ENCODE measurements around the gene USP22.
A peak's percentile ranks its signal among the peaks of the same experiment; 100 is the strongest.

The USP22 gene

GRCh38 chr17:21046216-21046615 is 3.4 kb upstream of the USP22 start:
- no peak for DNase-seq

GRCh38 chr17:21044971-21045370 is 2.2 kb upstream of the USP22 start:
- no peak for DNase-seq

DNA sequence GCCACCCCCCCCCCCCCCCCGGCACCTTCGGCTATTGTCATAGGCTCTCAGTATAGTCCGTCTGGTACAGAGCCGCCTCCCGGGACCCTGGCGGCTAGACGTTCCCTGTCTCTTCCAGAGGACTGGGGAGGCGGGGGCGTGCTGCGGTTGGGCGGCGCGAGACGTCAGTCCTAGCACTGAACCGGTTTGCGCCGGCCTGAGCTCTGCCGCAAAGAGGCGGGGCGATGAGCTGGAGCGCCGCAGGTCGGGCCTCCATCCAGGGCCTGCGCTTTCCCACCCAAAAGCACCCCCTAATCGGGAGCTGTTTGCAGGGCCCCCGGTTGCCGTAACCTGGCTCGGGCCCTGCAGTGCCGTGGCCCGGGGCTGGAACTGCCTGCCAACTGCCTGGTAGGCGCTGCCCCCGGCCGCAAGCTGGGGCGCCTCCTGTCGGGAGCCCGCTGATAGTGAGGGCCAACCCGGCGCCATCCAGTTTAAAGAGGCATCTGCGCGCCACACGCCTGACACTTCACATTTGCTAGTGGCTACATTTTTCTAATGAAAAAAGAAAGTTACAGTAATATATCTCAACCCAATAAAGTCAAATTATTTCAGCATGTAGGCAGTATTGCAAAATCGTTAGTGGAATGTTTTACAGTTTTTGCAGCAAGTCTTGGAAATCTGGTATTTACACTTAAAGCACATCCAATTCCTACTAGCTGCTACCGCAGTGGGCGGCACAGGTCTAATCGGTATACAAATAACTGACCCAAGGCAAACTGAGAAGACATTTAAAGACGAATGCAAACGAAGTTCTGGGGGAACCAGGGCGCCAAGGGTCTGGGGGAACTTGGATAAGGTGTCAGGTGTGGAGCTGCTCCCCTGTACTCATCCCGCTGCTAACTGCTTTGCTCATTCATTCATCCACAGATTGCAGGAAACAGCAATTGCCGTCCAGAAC is 753 bp upstream of the USP22 start:
- peak; percentile 99 for DNase-seq

- DNase-seq, result peak; percentile 84
These were observed 912 bp downstream of the USP22 start for GRCh38 chr17:21041741-21042457.

DNA sequence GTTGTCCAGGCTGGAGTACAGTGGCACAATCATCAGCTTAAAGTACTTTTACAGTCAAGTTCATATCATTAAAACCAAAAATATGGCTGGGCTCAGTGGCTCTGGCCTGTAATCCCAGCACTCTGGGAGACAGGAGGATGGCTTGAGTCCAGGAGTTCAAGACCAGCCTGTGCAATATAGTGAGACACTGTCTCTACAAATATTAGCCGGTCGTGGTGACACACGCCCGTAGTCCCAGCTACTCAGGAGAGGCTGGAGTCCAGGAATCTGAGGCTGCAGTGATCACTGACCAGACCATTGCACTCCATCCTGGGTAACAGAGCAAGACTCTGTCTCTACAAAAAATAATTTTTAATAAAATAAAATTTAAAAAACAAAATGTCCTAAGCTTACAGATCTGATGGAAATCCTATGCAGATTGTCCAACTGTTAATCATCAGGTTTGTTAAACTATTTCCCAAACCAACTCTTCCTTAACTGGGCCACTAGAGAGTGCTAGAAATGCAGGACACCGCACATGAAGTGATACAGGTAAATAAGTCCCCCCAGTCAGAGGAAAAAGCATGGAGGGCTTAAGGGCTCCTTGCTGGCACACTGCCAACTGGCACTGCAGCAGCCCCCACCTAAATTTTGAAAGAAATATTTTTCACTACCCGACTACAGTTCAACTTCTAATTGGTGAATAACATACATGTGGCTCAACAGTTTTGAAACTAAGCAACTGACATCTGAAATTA is 2.8 kb downstream of the USP22 start:
- DNase-seq, result peak; percentile 34

- no peak for DNase-seq
These were observed 5.6 kb downstream of the USP22 start for GRCh38 chr17:21037117-21037803.

DNA sequence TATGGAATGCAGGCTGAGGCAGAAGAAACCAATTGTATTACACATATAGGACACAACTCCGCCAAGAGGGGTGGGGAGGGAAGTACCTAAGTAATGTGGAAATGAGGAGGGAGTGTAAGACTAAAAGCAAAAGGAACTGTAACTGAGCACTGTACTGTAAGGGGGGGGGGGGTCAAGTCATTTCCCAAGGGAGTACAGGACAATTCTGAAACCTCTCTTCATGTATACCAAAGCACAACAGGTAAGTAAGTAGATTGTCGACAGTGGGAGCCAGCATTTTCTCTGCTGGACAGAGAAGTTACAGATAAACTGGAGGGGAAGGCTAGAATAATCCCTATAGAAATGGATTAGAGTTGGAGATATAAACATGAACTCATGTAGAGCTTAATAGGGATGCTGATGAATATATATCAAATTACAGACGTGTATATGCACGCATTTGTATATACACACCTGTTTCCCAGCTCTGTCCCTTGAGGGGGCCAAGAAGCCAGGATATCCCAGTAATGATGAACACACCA is 6.4 kb downstream of the USP22 start:
- DNase-seq, result no peak

DNA sequence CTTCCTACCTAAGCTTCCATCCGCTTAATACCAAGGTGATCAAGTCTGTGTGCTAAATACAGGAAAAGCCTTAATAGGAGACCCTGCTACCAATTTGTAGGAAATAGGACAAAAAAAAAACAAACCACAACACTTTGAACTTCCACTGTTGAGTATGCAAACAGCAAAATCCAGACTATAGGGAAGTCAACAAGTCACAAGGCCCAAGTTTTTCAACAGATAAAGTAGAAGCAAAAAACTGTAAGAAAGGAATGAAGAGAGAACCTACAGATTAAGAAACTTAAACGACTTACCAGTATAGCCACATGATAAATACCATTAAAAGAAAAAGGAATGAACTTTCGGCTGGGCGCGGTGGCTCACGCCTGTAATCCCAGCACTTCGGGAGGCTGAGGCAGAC is 7.4 kb downstream of the USP22 start:
- DNase-seq, result no peak

DNA sequence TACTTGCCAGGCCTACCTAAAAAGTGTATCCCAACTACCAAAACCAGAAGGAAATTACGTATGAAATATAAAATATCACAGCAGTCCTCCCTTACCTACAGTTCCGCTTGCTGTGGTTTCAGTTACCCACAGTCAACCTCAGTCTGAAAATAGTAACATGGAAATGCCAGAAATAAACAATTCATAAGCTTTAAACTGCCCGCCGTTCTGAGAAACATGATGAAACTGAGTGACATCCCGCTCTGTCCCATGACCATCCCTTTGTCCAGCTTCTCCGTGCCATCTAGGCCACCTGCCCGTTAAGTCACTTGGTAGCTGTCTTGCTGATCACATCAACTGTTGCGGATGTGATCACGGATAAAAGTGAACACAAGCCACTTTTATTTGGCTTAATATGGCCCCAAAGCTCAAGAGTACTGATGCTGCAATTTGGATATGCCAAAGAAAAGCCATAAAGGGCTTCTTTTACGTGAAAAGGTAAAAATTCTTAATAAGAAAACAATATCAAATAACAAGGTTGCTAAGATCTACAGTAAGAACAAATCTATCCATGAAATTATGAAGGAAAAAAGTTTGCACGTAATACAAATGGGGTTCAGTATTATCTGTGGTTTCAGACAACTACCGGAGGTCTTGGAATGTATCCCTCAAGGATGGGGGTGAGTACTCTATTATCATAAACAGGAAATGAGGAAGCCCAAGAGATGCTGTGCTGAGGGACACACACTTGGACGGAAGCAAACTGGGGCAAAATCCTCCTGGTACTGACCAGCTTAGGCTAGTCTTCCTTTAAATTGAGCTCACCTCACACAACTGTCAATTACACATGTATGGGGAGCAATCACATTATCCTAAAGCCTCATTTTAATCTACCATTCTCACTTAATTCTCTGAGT is 8.2 kb downstream of the USP22 start:
- DNase-seq, result no peak

- no peak for DNase-seq
These were observed 9.5 kb downstream of the USP22 start for GRCh38 chr17:21033350-21033749.

GRCh38 chr17:21031756-21032396 is 10.9 kb downstream of the USP22 start:
- no peak for DNase-seq

GRCh38 chr17:21030375-21030774 is 12.4 kb downstream of the USP22 start:
- no peak for DNase-seq

GRCh38 chr17:21029515-21029914 is 13.3 kb downstream of the USP22 start:
- no peak for DNase-seq

DNA sequence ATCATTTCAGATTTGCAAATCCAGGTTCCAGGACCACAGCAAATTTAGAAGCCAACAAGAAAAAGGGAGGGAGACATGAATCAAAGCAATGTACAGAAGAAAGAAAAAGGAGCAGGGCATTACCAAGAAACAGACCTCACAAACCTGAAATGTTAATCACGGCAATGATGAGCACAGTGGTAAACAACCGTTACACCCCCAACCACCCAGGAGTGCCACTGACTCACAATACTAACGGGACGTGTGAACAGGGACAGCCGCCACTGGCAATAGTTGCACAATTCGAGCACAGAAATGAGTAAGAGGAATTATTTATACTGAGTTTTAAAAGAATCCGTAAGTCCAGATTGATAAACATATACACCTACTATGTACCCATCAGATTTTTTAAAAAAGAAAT is 13.8 kb downstream of the USP22 start:
- no peak for DNase-seq

- DNase-seq, result no peak
These were observed 14.6 kb downstream of the USP22 start for GRCh38 chr17:21028192-21028591.

- no peak for DNase-seq
These were observed 15.8 kb downstream of the USP22 start for GRCh38 chr17:21027031-21027430.

- no peak for DNase-seq
These were observed 17.4 kb downstream of the USP22 start for GRCh38 chr17:21025451-21025850.

- no peak for DNase-seq
These were observed 18.8 kb downstream of the USP22 start for GRCh38 chr17:21024024-21024423.

- DNase-seq, result no peak
These were observed 21.5 kb downstream of the USP22 start for GRCh38 chr17:21021208-21021803.

DNA sequence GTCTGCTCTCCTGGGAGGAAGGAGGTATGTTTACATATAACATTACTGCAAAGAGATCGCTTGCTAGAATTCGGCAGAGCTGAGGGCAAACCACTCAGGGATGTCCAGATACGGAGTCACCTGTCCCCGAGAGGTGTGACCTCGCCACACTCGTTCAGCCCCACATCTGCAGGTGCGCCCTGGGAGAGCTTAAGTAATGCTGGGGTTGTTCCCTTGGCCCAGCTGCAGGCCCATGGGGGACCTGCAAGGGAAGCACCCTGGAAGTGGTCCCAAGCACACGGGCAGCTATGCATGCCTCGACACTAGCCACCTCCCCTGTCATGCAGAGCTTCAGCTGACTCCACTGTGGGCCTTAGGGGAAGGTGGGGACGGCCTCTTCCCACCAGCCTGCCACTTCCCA is 22.2 kb downstream of the USP22 start:
- DNase-seq, result no peak
